Activated CD4-positive, alpha-beta T cell treated with anti-CD3 and anti-CD28 coated beads, Interleukin-2, amount 10 ng/mL, durations not matched to agents 7 days and 5 days (primary cell): ENCODE data around the gene UQCC2. TPM values are rescaled to one million over a fixed set of nuclear protein-coding genes. Genes with fewer than 3 reads are reported as not detected.

ENCODE experiments used
- CTCF ChIA-PET: fragments of 350-600 bp; sonication (Branson Sonifier 250); formaldehyde crosslinking; loops from one replicate; lab custom pipeline; 2021; ENCODE audit warnings: antibody characterized with exemption; lab: Charles Lee
- POLR2A ChIA-PET: fragments of 350-600 bp; sonication (Branson Sonifier 250); formaldehyde crosslinking; loops from one replicate; lab custom pipeline; 2021; ENCODE audit warnings: antibody characterized with exemption; lab: Charles Lee
- DNase-seq: peaks from one replicate; pipeline ENCODE4 v3.0.0-alpha.2; 2020
- H3K27ac Mint-ChIP-seq: one replicate; pipeline ENCODE4 v1.8.0; 2021; ENCODE audit warnings: mild to moderate bottlenecking, moderate library complexity, mixed read lengths
- H3K27me3 Mint-ChIP-seq: one replicate; pipeline ENCODE4 v1.8.0; 2021; ENCODE audit warnings: mixed read lengths
- H3K36me3 Mint-ChIP-seq: one replicate; pipeline ENCODE4 v1.8.0; 2021; ENCODE audit warnings: low read depth, mixed read lengths
- H3K4me1 Mint-ChIP-seq: one replicate; pipeline ENCODE4 v1.8.0; 2021; ENCODE audit warnings: mixed read lengths
- H3K4me3 Mint-ChIP-seq: one replicate; pipeline ENCODE4 v1.8.0; 2021; ENCODE audit warnings: mild to moderate bottlenecking, moderate library complexity, mixed read lengths
- H3K9me3 Mint-ChIP-seq: one replicate; pipeline ENCODE4 v1.8.0; 2021; ENCODE audit warnings: mixed read lengths
- total RNA-seq, 2 experiments: library from RNA; stranded (reverse); gene quantifications; one replicate each; pipeline ENCODE4 v1.2.3, GENCODE V29; 2021

Gene UQCC2
- total RNA-seq, 2 experiments from 2014 or later: 77.6 to 80.0 TPM

DNA sequence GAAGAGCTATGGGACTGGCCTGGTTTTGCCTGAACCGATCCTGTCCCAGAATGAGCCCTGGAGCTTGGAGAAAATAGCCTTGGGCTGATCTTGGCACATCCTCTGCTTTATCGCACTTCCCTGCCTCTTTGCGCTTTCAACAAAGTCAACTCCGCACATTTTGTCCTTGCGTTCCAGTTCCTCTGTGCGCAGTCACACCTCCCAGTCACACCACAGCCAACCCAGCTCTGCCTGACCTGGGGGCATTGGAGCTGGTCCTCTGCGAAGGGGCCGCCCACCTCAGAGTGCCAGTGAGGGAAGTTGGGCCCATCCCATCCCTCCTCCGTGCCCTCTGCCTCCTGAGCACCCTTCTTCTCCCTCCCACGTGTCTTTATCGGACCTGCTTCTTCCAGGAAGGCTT is 16.9 kb upstream of the UQCC2 start:
- CTCF ChIA-PET: interaction anchor here (0.7 kb wide), 1 partner anchor 17 kb away, joined by 3 read pairs; the partner anchor contains the start of gene UQCC2
- POLR2A ChIA-PET: no interaction called here
- Mint-ChIP-seq H3K27me3 (peaks cover 3% of the 10 kb centered on the region), H3K4me1 (peaks cover 12% of the 10 kb centered on the region), H3K27ac (no peak overlapping the region), H3K9me3 (no peaks in the 10 kb centered on the region), H3K4me3 (no peak overlapping the region), H3K36me3 (no peaks in the 10 kb centered on the region)
- no peak for DNase-seq

DNA sequence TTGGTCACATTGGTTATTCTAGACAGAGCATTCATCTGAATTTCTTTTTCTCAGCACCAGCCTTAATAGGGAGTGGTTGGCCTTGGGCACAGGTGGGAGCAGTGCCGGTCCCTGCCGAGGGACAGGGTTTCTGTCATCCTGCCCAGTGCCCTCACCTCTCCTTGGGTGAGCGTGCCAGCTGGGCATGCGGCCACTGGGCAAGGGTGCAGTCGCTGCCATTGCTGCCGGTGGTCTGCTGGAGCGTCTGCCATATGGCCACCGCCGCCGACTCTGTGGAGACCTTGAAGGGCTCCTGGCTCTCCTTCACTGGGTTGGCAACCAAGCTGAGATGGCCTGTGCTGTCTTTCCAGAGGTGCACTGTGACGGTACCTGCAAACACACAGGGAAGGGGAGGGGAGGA is 16.4 kb upstream of the UQCC2 start:
- peaks cover 13% of the 10 kb centered on the region for H3K4me1 Mint-ChIP-seq
- DNase-seq: no peak
- H3K27me3 Mint-ChIP-seq: peaks cover 3% of the 10 kb centered on the region
- no peaks in the 10 kb centered on the region for H3K9me3 Mint-ChIP-seq
- no peak overlapping the region for H3K4me3 Mint-ChIP-seq
- no peak overlapping the region for H3K27ac Mint-ChIP-seq
- no peaks in the 10 kb centered on the region for H3K36me3 Mint-ChIP-seq
- CTCF ChIA-PET: interaction anchor here (0.7 kb wide), 1 partner anchor 17 kb away, joined by 3 read pairs; the partner anchor contains the start of gene UQCC2
- POLR2A ChIA-PET: no interaction called here

DNA sequence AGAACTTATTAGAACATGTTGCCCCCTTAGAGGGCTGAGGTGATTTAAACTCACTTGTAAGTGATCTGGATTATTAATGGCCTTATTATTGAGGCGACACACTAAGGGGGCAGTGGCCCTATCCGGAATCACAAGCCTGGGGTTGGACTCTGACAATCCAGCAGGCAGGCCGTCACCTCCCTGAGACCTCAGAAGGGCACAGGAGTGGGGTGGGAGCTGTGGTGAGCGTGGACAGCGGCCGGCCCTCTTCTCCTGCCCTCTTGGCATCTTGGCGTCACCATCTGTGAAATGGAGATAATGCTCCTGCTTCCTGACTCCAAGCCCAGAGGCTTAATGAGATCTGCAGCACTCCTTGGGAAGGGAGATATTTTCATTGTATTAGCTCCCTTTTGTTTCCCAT is 15.6 kb upstream of the UQCC2 start:
- Mint-ChIP-seq H3K4me3 (no peak overlapping the region), H3K9me3 (no peaks in the 10 kb centered on the region), H3K36me3 (no peaks in the 10 kb centered on the region), H3K4me1 (peaks cover 13% of the 10 kb centered on the region), H3K27me3 (peaks cover 3% of the 10 kb centered on the region), H3K27ac (no peak overlapping the region)
- ChIA-PET POLR2A (no interaction called here), CTCF (no interaction called here)
- DNase-seq: no peak

DNA sequence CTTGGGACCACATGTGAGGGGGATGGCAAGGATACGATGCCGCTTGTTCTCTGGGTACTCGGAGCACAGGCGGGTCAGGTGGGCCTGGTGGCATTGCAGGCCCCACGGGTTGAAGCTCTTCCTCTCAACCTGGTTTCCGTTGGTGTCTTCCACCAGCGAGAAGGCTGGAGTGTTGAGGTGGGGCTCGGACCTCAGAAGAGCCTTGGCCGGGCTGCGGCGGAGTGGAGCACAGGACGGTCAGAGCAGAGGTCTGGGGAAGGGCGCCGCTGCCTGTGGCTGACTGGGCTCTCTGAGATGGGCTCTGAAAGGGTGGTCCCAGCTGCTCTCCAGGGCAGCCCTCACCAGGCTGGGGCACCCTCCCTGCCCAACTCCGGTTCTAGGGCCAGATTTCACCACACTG is 15.2 kb upstream of the UQCC2 start:
- no peaks in the 10 kb centered on the region for H3K9me3 Mint-ChIP-seq
- POLR2A ChIA-PET: no interaction called here
- no peak overlapping the region for H3K4me3 Mint-ChIP-seq
- peaks cover 13% of the 10 kb centered on the region for H3K4me1 Mint-ChIP-seq
- no peak overlapping the region for H3K27ac Mint-ChIP-seq
- no peaks in the 10 kb centered on the region for H3K36me3 Mint-ChIP-seq
- CTCF ChIA-PET: no interaction called here
- DNase-seq: no peak
- H3K27me3 Mint-ChIP-seq: peaks cover 3% of the 10 kb centered on the region

DNA sequence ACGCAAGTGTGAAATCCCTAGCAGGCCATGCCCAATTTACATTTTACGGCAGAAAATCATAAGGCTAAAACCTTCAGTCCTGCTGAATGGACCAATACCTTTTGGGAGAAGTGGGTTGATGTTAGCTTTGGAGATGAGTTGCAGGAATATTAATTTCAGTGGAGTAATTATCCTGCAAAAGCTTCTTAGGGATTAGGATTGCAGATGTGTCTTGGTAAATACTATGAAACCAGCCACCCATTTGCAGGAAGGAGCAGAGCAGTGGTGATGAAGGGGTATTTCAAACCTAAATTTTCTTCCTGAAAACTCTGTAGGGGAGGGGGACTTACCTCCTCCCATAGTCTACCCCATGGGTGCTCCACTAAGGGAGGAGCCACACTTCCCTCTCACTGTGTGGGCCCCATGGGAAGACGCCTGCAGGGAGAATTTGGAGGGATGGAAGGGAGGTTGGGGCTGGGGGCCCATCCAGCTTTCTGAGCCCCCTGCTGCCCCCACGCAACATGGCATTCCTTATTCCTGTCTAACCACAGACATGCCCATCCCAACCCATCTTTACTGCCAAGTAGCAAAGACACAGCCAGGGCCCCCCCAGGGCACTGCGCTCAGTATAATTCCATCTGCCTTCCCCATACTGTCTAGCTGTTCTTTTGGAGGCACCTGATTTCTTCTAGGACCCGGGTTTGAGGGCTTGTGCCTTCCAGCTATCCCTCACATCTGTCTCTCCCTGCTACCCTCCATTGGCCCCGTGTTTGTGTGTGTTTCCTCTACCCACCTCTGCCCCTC is 14.6 kb upstream of the UQCC2 start:
- CTCF ChIA-PET: interaction anchor here (1.0 to 1.3 kb wide), 2 partner anchors 11 to 18 kb away, joined by 3 to 5 read pairs; no protein-coding TSS in a partner anchor
- POLR2A ChIA-PET: no interaction called here

DNA sequence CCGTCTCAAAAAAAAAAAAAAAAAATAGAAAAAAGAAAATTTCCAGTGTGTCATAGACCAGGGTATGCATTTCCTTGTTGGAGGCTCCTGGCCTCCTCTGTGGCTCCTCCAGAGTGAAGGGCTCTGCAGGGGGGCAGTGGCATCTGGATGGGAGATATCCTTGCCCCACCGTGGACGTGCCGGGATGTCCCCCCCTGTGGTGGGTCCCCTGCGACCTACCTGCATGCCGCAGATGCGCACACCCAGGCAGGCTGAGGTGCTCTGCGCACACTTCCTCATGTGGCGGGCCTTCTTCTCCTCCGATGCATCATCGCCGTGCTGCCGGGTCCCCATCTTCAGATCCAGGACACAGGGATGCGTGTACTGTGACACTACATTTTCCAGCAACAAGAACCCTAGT is 13.7 kb upstream of the UQCC2 start:
- Mint-ChIP-seq H3K27me3 (peaks cover 12% of the 10 kb centered on the region), H3K27ac (no peak overlapping the region), H3K4me3 (no peak overlapping the region), H3K9me3 (no peaks in the 10 kb centered on the region), H3K4me1 (peaks cover 13% of the 10 kb centered on the region), H3K36me3 (no peaks in the 10 kb centered on the region)
- ChIA-PET CTCF (interaction anchor here (0.7 to 1.3 kb wide), 2 partner anchors 19 to 338 kb away, joined by 4 to 5 read pairs; no protein-coding TSS in a partner anchor), POLR2A (no interaction called here)
- no peak for DNase-seq

More for the DNA sequence above, 14.6 kb upstream of the UQCC2 start:
- Mint-ChIP-seq H3K36me3 (no peaks in the 10 kb centered on the region), H3K4me3 (no peak overlapping the region), H3K4me1 (peaks cover 13% of the 10 kb centered on the region), H3K9me3 (no peaks in the 10 kb centered on the region), H3K27me3 (peaks cover 6% of the 10 kb centered on the region), H3K27ac (no peak overlapping the region)
- DNase-seq: no peak

DNA sequence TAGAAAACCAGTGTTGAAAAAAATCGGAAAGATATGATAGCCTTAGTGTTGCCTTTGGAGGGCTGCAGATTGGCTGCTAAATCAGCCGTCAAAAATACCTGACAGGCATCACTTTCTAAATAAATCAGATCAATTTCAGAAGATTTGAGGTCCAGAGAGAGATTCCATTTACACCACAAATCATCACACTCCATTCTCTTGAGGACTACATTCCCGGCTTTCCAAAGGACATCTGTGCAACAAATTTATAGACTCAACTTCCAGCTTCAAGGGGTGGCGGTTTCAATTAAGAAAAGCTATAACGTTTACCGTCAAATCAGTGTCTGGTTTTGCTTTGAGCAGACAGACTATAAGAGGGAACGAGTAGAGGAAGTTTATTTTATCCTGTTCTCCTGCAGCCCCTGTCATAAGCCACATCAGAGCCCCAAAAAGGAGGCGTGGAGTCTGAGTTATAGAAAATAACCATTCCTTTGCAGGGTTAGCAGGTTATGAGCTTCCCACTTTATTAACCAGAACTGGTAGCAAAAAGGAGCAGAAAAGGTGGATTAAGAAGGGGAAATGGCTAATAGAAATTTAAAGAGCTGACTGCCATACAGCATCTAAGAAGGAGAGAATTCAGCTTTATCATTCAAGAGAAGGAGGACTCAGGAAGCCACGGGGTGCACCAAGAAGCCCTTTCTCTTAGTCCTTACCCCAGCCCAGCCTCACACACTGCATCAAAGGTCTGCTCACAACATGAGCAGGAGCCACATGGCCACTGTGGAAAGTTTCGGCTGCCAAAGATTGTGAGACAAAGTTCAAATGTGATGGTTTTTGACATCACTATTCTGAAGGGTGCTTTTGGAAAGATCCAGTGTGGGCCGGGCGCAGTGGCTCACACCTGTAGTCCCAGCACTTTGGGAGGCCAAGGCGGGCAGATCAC is 12.9 kb upstream of the UQCC2 start:
- Mint-ChIP-seq H3K9me3 (no peaks in the 10 kb centered on the region), H3K27ac (no peak overlapping the region), H3K4me3 (no peak overlapping the region), H3K4me1 (peaks cover 13% of the 10 kb centered on the region), H3K36me3 (no peaks in the 10 kb centered on the region), H3K27me3 (peaks cover 17% of the 10 kb centered on the region)
- POLR2A ChIA-PET: no interaction called here
- CTCF ChIA-PET: interaction anchor here (0.7 to 1.6 kb wide), 2 partner anchors 15 to 339 kb away, joined by 4 to 5 read pairs; no protein-coding TSS in a partner anchor
- no peak for DNase-seq

DNA sequence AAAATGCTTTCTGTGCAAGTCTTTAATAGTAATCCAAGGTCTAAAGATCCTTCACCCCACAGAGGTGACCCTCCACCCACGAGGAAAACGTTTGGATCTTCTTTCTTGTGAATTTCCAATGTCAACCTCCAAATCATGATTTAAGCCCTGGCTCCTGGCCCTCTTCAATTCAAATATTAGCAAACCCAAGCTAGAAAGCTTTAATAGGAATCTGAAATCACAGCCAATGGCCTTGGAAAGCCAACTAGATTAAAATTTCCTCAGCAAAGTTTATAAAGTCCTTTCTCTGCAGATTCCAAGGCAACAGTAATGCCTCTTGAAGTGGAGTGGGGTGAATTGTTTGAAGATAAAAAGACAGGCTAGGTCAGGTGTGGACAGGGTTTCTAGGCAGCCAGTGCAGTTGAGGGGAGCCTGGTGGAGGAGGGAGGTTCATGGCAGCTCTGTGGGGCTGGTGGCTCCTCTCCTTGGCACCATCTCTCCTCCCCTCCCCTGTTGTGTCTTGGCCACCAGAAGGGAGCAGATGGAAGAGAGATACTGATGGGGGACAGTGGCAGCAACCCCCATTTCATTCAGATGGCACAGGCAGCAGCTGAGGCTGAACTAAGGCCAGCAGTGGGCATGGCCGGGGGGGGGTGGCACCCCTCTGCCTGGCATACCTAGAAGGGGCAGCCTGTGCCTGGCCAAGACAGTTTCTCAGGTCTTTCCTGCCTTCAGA is 12.0 kb upstream of the UQCC2 start:
- Mint-ChIP-seq H3K36me3 (no peaks in the 10 kb centered on the region), H3K27ac (no peak overlapping the region), H3K9me3 (no peaks in the 10 kb centered on the region), H3K4me3 (no peak overlapping the region), H3K4me1 (peaks cover 13% of the 10 kb centered on the region), H3K27me3 (peaks cover 20% of the 10 kb centered on the region)
- ChIA-PET POLR2A (no interaction called here), CTCF (interaction anchor here (1.3 to 1.6 kb wide), 2 partner anchors 12 to 15 kb away, joined by 5 to 6 read pairs; partner anchors contain the start of gene UQCC2)
- no peak for DNase-seq

DNA sequence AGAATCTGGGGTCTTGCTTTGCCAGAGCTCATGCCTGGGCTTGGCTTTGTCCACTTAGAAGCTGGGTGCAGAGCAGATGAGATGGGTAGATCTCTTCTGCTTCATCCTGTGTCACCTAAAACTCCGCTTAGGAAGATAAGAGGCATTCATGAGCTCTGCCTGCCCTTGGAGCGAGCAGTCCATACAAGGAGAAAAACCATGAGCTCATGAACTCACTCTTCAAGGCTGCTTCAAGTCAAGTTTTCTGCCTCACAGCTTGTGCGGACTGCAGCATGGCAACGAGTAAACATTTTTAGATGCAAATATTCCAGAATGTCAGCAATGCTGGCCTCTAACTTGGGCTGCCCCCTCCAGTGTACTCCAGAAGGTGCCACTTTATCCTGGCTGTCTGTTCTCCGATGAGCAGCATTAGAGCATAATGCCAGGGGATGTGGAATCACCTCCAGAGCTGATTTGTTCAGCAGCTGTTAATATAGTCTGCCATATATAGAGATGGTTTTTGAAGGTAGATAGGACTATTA is 10.7 kb upstream of the UQCC2 start:
- Mint-ChIP-seq H3K36me3 (no peaks in the 10 kb centered on the region), H3K27me3 (peaks cover 20% of the 10 kb centered on the region), H3K4me1 (peaks cover 13% of the 10 kb centered on the region), H3K9me3 (no peaks in the 10 kb centered on the region), H3K4me3 (no peak overlapping the region), H3K27ac (no peak overlapping the region)
- ChIA-PET POLR2A (no interaction called here), CTCF (interaction anchor here (0.8 to 1.4 kb wide), 5 partner anchors 11 to 441 kb away, joined by 3 to 6 read pairs (median 3); partner anchors contain the start of gene UQCC2)
- no peak for DNase-seq

DNA sequence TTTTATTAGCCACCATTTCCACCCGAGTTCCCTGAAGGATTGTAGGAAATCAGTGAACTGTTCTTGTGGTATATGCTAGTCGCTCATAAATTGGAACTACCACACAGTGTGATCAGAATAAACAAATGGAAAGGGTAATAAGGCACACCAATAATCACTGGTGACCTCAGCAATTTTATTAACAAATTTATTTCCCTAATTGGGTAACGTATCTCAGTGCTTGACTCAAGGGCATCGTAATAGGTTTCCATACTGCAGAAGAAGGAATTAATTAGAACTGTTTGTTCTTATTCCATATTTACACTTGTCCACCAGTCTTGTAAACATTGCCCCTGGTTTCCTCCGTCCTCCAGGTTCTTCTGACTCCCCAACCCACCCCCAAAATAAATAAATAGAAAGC is 10.0 kb upstream of the UQCC2 start:
- no peak overlapping the region for H3K4me3 Mint-ChIP-seq
- no peaks in the 10 kb centered on the region for H3K9me3 Mint-ChIP-seq
- H3K27me3 Mint-ChIP-seq: peaks cover 20% of the 10 kb centered on the region
- no peak for DNase-seq
- no peaks in the 10 kb centered on the region for H3K36me3 Mint-ChIP-seq
- no peak overlapping the region for H3K27ac Mint-ChIP-seq
- peaks cover 13% of the 10 kb centered on the region for H3K4me1 Mint-ChIP-seq
- ChIA-PET POLR2A (no interaction called here), CTCF (interaction anchor here (0.8 to 1.4 kb wide), 4 partner anchors 10 to 442 kb away, joined by 3 to 5 read pairs (median 3); partner anchors contain the start of gene UQCC2)

DNA sequence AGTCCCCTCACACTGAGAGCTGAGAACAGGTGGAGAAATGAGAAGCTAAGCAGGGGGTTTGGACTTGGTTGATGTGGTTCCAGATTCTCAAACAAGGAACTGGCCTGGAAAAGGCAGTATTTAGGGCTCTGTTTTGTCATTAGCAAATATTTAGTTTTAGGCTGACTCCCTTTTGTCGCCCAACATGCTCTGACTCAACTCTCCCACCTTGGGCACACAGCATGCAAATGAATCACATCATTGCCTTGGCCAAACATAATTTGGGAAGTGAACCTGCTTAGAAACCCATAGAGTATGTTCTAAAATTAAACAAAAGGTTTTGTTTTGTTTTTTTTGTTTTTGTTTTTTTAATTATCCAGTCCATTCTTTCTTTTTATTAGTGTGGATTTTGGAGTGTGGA is 9.5 kb upstream of the UQCC2 start:
- H3K27ac Mint-ChIP-seq: no peak overlapping the region
- peaks cover 20% of the 10 kb centered on the region for H3K27me3 Mint-ChIP-seq
- peaks cover 13% of the 10 kb centered on the region for H3K4me1 Mint-ChIP-seq
- CTCF ChIA-PET: no interaction called here
- DNase-seq: no peak
- no peak overlapping the region for H3K4me3 Mint-ChIP-seq
- no peaks in the 10 kb centered on the region for H3K9me3 Mint-ChIP-seq
- POLR2A ChIA-PET: no interaction called here
- H3K36me3 Mint-ChIP-seq: no peaks in the 10 kb centered on the region

DNA sequence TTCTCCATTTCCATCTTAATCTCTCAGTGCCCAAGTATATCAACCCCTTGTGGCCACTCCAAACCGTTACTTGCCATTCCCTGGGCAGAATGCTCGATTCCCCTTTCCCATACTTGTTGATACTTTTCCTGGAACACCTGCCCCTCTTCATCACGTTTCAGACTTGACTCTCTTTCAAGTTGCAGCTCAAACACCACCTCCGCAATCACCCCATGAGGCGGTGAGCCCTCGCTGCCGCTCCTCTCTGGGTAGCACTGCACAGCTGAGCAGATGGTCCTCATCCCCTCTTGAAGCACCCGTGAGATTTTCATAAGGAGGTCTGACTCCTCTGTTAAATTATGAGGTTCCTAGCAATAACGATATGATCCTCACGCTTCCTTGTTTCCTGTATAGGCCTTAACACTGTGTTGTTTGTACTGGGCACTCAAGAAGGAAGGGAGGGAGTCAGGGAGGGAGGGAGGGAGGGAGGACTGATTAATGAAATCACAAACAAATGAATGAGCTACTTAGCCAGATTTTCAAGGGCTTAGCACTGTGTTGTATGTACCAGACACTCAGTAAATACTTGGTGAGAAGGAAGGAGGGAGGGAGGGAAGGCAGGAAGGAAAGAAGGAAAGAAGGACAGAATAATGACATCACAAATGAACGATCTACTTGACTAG is 8.0 kb upstream of the UQCC2 start:
- H3K9me3 Mint-ChIP-seq: no peaks in the 10 kb centered on the region
- H3K27ac Mint-ChIP-seq: no peak overlapping the region

More for the DNA sequence above, 8.0 kb upstream of the UQCC2 start:
- no peak overlapping the region for H3K4me3 Mint-ChIP-seq
- ChIA-PET CTCF (no interaction called here), POLR2A (no interaction called here)
- peaks cover 9% of the 10 kb centered on the region for H3K4me1 Mint-ChIP-seq
- H3K36me3 Mint-ChIP-seq: no peaks in the 10 kb centered on the region
- DNase-seq: no peak
- peaks cover 20% of the 10 kb centered on the region for H3K27me3 Mint-ChIP-seq
